Measurements from ENCODE around the gene B3GNT3. TPM values are rescaled to one million over a fixed set of nuclear protein-coding genes. Genes with fewer than 3 reads are reported as not detected.
A peak's percentile ranks its signal among the peaks of the same experiment; 100 is the strongest.

The B3GNT3 gene
- total and polyA plus RNA-seq, 9 of the 15 experiments (the other 6 are each of a cell fraction or from before 2014, with no cell fraction given): 0.06 to 0.11 (median 0.07) TPM; not detected in 6

GRCh38 chr19:17755977-17756670 lies 38.8 kb upstream of the B3GNT3 start (continued):
- TF ChIP-seq DEAF1 (CRISPR knock-in tag; IDR thresholded peaks at IDR 0.05) (no peak), KDM1A (IDR thresholded peaks at IDR 0.05) (no peak), GTF2B (IDR thresholded peaks at IDR 0.05; ENCODE audit: extremely low read depth, insufficient read length) (no peak), NEUROD1 (IDR thresholded peaks at IDR 0.05; ENCODE audit: borderline replicate concordance, low read depth, low read length, partially characterized antibody) (peak; percentile 52), ILF3 (IDR thresholded peaks at IDR 0.05; ENCODE audit: borderline replicate concordance) (no peak), BMI1 (IDR thresholded peaks at IDR 0.05; ENCODE audit: low read length) (peak; percentile 53; the same call in 1 of the 2 replicates), CBFA2T3 (IDR thresholded peaks at IDR 0.05) (no peak), NCOA2 (IDR thresholded peaks at IDR 0.05; ENCODE audit: partially characterized antibody in 2 of 2) (no peak), POLR2B (IDR thresholded peaks at IDR 0.05; ENCODE audit: low read depth, partially characterized antibody) (no peak), SIN3B (IDR thresholded peaks at IDR 0.05; ENCODE audit: low read depth) (no peak), RFX1 (IDR thresholded peaks at IDR 0.05) (peak; percentile 97), ZNF551 (CRISPR knock-in tag; IDR thresholded peaks at IDR 0.05) (no peak), RBM25 (IDR thresholded peaks at IDR 0.05; ENCODE audit: low read depth, low read length, severe bottlenecking) (no peak), ARID3B (CRISPR knock-in tag; IDR thresholded peaks at IDR 0.05; ENCODE audit: borderline replicate concordance) (no peak), SMAD3 (CRISPR knock-in tag; conservative IDR thresholded peaks at IDR 0.05) (no peak), COPS2 (conservative IDR thresholded peaks at IDR 0.05) (no peak), MXI1 (IDR thresholded peaks at IDR 0.05; ENCODE audit: low read depth, low read length) (peak; percentile 87), TCF3 (CRISPR knock-in tag; IDR thresholded peaks at IDR 0.05) (no peak), POLR2A (conservative IDR thresholded peaks at IDR 0.05) (no peak), HDAC8 (tag; IDR thresholded peaks at IDR 0.05) (no peak), ETS2 (tag; IDR thresholded peaks at IDR 0.05; ENCODE audit: borderline replicate concordance, poor library complexity, severe bottlenecking) (no peak), ETS1 (conservative IDR thresholded peaks at IDR 0.05; ENCODE audit: control insufficient read depth, low read depth, low read length) (no peak), ZNF224 (CRISPR knock-in tag; IDR thresholded peaks at IDR 0.05) (no peak)

All from K562 (cell line).